Measurements from ENCODE around the gene SIX3. TPM values are rescaled to one million over a fixed set of nuclear protein-coding genes. Genes with fewer than 3 reads are reported as not detected.

The SIX3 gene
- total RNA-seq, 4 donors from 2014 or later: 0.90 TPM; not detected in 3

DNA sequence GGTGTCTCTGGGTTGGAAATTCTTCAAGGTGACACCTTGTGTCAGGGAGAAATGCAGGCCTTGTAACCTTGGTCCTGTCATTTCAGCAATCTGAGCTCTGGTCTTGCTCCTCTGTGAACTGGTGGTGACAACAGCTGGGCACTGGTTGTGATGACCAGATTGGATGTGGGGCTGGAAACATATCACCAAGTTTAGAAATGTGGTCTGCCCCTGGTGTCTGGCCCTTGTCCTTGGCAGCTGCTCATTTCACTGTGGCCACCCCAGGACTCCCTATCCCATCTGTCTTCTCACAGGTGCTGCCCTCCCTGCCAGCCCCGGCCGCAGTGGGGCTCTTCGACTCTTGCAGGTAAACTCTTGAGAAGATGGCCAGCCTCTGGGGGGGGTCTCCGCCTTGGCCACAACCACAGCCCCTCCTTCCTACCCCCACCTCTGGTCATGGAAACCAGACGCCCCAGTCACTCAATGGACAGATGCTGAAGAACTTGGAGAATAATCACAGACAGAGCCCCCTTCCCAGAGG, 20.7 kb downstream of the SIX3 start:
- H3K9me3 ChIP-seq: no peaks in the 10 kb centered on the region
- H3K27me3 ChIP-seq: peaks cover 0 to 30% of the 10 kb centered on the region in 2 donors
- no peak overlapping the region for H3K4me3 ChIP-seq
- no peaks in the 10 kb centered on the region for H3K36me3 ChIP-seq
- H3K4me1 ChIP-seq: peaks cover 0 to 10% (median 3%) of the 10 kb centered on the region in 4 donors
- no peak overlapping the region for H3K27ac ChIP-seq
- WGBS, 2 donors: 92 to 95% methylated on average over 5 of the region's 5 CpGs
- TF ChIP-seq CTCF (IDR thresholded peaks at IDR 0.05) (no peak), EP300 (IDR thresholded peaks at IDR 0.05) (no peak), POLR2A (IDR thresholded peaks at IDR 0.05) (no peak)
- DNase-seq (ENCODE audit: low spot score in 2 of 2): no peak

- TF ChIP-seq EP300 (IDR thresholded peaks at IDR 0.05) (no peak), POLR2A (IDR thresholded peaks at IDR 0.05) (no peak), CTCF (IDR thresholded peaks at IDR 0.05) (no peak)
- no peak for DNase-seq (ENCODE audit: low spot score in 2 of 2)
- Histone ChIP-seq H3K27me3 (peaks cover 0 to 19% of the 10 kb centered on the region in 2 donors), H3K4me3 (no peak overlapping the region), H3K36me3 (no peaks in the 10 kb centered on the region), H3K27ac (no peak overlapping the region), H3K4me1 (peaks cover 0 to 10% (median 3%) of the 10 kb centered on the region in 4 donors), H3K9me3 (no peaks in the 10 kb centered on the region)
- 18 to 20% methylated on average over 15 to 16 of the region's 16 CpGs for WGBS, 2 donors
These were observed 23.3 kb downstream of the SIX3 start for GRCh38 chr2:44964752-44965236.

DNA sequence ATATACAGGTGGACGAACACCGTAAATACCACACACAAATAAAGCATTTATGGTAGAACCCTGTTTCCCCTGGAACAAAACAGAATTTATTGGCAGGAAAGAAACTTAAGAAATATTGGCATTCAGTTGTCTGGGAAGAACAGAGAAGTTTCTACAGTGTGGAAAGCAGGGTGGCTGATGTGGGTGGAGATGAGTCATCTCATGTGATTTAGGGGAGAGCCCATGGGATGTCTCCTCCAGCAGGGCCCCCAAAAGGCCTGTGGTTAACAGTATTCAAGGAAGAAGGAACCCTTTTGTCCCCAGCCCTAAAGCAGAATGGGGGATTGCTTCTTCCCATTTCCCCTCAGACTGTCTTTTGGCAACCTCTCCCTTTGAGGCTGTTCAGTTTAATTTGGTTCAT, 24.2 kb downstream of the SIX3 start:
- H3K4me1 ChIP-seq: peaks cover 0 to 10% (median 3%) of the 10 kb centered on the region in 4 donors
- TF ChIP-seq CTCF (IDR thresholded peaks at IDR 0.05) (no peak), POLR2A (IDR thresholded peaks at IDR 0.05) (no peak), EP300 (IDR thresholded peaks at IDR 0.05) (no peak)
- no peak overlapping the region for H3K27ac ChIP-seq
- H3K9me3 ChIP-seq: no peaks in the 10 kb centered on the region
- peaks cover 0 to 26% of the 10 kb centered on the region in 2 donors for H3K27me3 ChIP-seq
- WGBS, 2 donors: 67 to 83% methylated on average over 2 of the region's 2 CpGs
- no peaks in the 10 kb centered on the region for H3K36me3 ChIP-seq
- no peak overlapping the region for H3K4me3 ChIP-seq
- DNase-seq (ENCODE audit: low spot score in 2 of 2): no peak

- Histone ChIP-seq H3K27me3 (peaks cover 0 to 26% of the 10 kb centered on the region in 2 donors), H3K9me3 (no peaks in the 10 kb centered on the region), H3K36me3 (no peaks in the 10 kb centered on the region), H3K27ac (no peak overlapping the region), H3K4me3 (no peak overlapping the region), H3K4me1 (peaks cover 0 to 10% (median 3%) of the 10 kb centered on the region in 4 donors)
- WGBS, 2 donors: 69 to 72% methylated on average over 6 of the region's 6 CpGs
- no peak for TF ChIP-seq CTCF (IDR thresholded peaks at IDR 0.05)
- no peak for TF ChIP-seq EP300 (IDR thresholded peaks at IDR 0.05)
- no peak for TF ChIP-seq POLR2A (IDR thresholded peaks at IDR 0.05)
- DNase-seq (ENCODE audit: low spot score in 2 of 2): no peak
These were observed 25.6 kb downstream of the SIX3 start for GRCh38 chr2:44967056-44967455.

GRCh38 chr2:44967727-44968432, 26.4 kb downstream of the SIX3 start:
- Histone ChIP-seq H3K27me3 (peaks cover 0 to 33% of the 10 kb centered on the region in 2 donors), H3K9me3 (no peaks in the 10 kb centered on the region), H3K36me3 (no peaks in the 10 kb centered on the region), H3K27ac (no peak overlapping the region), H3K4me3 (no peak overlapping the region), H3K4me1 (peaks cover 0 to 10% (median 3%) of the 10 kb centered on the region in 4 donors)
- no peak for DNase-seq (ENCODE audit: low spot score in 2 of 2)
- TF ChIP-seq CTCF (IDR thresholded peaks at IDR 0.05): no peak
- no peak for TF ChIP-seq EP300 (IDR thresholded peaks at IDR 0.05)
- TF ChIP-seq POLR2A (IDR thresholded peaks at IDR 0.05): no peak
- WGBS, 2 donors: 90 to 91% methylated on average over 5 of the region's 5 CpGs
